Suprapubic skin (tissue), 4 donors: ENCODE data around the gene REV1.

Source experiments
- EP300 ChIP-seq: sonication (generic); formaldehyde crosslinking; IDR thresholded peaks from one replicate; pipeline ENCODE4 v1.6.1; 2017; ENCODE audit warnings: antibody characterized with exemption
- POLR2A ChIP-seq, 2 donors: fragments of 450-650 bp; IDR thresholded peaks; one replicate each; pipeline ENCODE4 v1.6.1; 2017; ENCODE audit warnings: antibody characterized with exemption in 2 of 2, mild to moderate bottlenecking in 2 of 2, moderate library complexity in 2 of 2
- POLR2AphosphoS5 ChIP-seq, 3 donors: sonication (generic); formaldehyde crosslinking; IDR thresholded peaks; one replicate each; pipeline ENCODE4 v1.6.1; 2017; ENCODE audit warnings: antibody characterized with exemption in 3 of 3
- TF ChIP-seq, protein P1 (sequence below), 2 donors: fragments of 200-600 bp in 1 of 2; fragments of 450-650 bp in 1 of 2; sonication (generic) in 1 of 2; IDR thresholded peaks; one replicate each; pipeline ENCODE4 v1.5.1; 2016 to 2019; ENCODE audit warnings: antibody characterized with exemption in 2 of 2, mild to moderate bottlenecking in 1 of 2, moderate library complexity in 1 of 2

DNA sequence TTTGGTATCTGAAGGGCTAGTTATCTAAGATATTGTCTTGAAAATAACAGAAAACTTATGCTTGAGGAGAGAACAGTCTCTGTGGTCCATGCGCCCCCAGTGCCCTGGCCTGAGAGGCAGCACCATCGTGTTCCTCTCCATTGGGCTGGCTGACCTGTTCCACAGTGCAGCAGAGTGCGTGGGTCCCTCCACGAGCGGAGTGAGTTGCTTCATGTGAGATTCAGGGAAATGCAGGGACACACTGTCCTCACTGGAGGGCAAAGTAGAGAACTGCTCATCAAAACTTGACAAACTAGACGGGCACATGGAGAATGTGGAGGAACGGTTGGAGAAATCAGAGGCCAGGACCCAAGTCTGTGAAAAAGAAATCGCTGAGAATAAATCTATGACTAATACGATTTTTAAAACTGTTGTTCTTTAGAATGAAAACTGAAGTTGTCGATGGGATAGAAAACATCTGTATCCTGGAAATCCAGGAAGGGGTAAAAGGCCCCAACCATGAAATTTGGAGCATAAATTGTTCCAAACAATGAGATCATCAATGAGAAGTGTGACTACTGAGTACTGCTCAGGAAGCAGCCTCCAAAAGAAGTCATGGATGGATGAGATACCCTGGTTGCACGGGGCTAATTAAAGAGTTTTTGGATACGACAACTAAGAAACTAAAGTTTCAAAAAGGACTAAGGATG is 58.1 kb downstream of the REV1 start:
- TF ChIP-seq, protein P1, sequence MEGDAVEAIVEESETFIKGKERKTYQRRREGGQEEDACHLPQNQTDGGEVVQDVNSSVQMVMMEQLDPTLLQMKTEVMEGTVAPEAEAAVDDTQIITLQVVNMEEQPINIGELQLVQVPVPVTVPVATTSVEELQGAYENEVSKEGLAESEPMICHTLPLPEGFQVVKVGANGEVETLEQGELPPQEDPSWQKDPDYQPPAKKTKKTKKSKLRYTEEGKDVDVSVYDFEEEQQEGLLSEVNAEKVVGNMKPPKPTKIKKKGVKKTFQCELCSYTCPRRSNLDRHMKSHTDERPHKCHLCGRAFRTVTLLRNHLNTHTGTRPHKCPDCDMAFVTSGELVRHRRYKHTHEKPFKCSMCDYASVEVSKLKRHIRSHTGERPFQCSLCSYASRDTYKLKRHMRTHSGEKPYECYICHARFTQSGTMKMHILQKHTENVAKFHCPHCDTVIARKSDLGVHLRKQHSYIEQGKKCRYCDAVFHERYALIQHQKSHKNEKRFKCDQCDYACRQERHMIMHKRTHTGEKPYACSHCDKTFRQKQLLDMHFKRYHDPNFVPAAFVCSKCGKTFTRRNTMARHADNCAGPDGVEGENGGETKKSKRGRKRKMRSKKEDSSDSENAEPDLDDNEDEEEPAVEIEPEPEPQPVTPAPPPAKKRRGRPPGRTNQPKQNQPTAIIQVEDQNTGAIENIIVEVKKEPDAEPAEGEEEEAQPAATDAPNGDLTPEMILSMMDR (IDR thresholded peaks at IDR 0.05) = no peak
- TF ChIP-seq POLR2AphosphoS5 (IDR thresholded peaks at IDR 0.05) = no peak
- TF ChIP-seq POLR2A (IDR thresholded peaks at IDR 0.05) = no peak
- TF ChIP-seq EP300 = no peak
